T-helper 1 cell treated with Interleukin-12 subunit alpha and Interleukin-12 subunit beta and Interleukin-4 antibody, amounts not matched to agents 30 μg/mL and 1 μg/mL, for 36 hours (primary cell): ENCODE results near the gene CD180.
"Not testable (repeated sequence)": the region's sequence is repeated elsewhere in the genome, so short reads cannot be mapped to it uniquely, and the experiment has no call there.

ENCODE experiments used
- H3K27ac Mint-ChIP-seq: one replicate; pipeline ENCODE4 v1.8.0; 2021; ENCODE audit warnings: mild to moderate bottlenecking, mixed read lengths
- H3K27me3 Mint-ChIP-seq: one replicate; pipeline ENCODE4 v1.8.0; 2021; ENCODE audit warnings: low read depth, mixed read lengths
- H3K36me3 Mint-ChIP-seq: one replicate; pipeline ENCODE4 v1.8.0; 2021; ENCODE audit warnings: low read depth, mixed read lengths
- H3K4me1 Mint-ChIP-seq: one replicate; pipeline ENCODE4 v1.8.0; 2021; ENCODE audit warnings: low read depth, mixed read lengths
- H3K4me3 Mint-ChIP-seq: one replicate; pipeline ENCODE4 v1.8.0; 2021; ENCODE audit warnings: mild to moderate bottlenecking, moderate library complexity, mixed read lengths
- H3K9me3 Mint-ChIP-seq: one replicate; pipeline ENCODE4 v1.8.0; 2021; ENCODE audit warnings: mixed read lengths

CD180 gene

GRCh38 chr5:67189079-67189354, 7.6 kb downstream of the CD180 start:
- Mint-ChIP-seq H3K4me3 (no peak overlapping the region), H3K27ac (peak overlapping the region; percentile 89), H3K4me1 (peaks cover 49% of the 10 kb centered on the region), H3K36me3 (peaks cover 24% of the 10 kb centered on the region), H3K9me3 (peaks cover 10% of the 10 kb centered on the region), H3K27me3 (no peaks in the 10 kb centered on the region)

- peaks cover 47% of the 10 kb centered on the region for H3K4me1 Mint-ChIP-seq
- H3K27me3 Mint-ChIP-seq: no peaks in the 10 kb centered on the region
- peak overlapping the region; percentile 89 for H3K27ac Mint-ChIP-seq
- peaks cover 10% of the 10 kb centered on the region for H3K9me3 Mint-ChIP-seq
- peaks cover 24% of the 10 kb centered on the region for H3K36me3 Mint-ChIP-seq
- peak overlapping the region; percentile 18 for H3K4me3 Mint-ChIP-seq
Measured at GRCh38 chr5:67188274-67189078, 8.1 kb downstream of the CD180 start.

- Mint-ChIP-seq H3K27me3 (no peaks in the 10 kb centered on the region), H3K9me3 (peaks cover 1% of the 10 kb centered on the region), H3K36me3 (peaks cover 23% of the 10 kb centered on the region), H3K27ac (peak overlapping the region; percentile 61), H3K4me3 (peak overlapping the region; percentile 14), H3K4me1 (peaks cover 57% of the 10 kb centered on the region)
Measured at GRCh38 chr5:67187006-67187715, 9.4 kb downstream of the CD180 start.

- peaks cover 19% of the 10 kb centered on the region for H3K36me3 Mint-ChIP-seq
- no peak overlapping the region for H3K4me3 Mint-ChIP-seq
- no peak overlapping the region for H3K27ac Mint-ChIP-seq
- H3K4me1 Mint-ChIP-seq: peaks cover 62% of the 10 kb centered on the region
- peaks cover 6% of the 10 kb centered on the region for H3K9me3 Mint-ChIP-seq
- no peaks in the 10 kb centered on the region for H3K27me3 Mint-ChIP-seq
Measured at GRCh38 chr5:67183859-67184258, 12.7 kb downstream of the CD180 start.

- H3K4me3 Mint-ChIP-seq: peak overlapping the region; percentile 44
- peaks cover 17% of the 10 kb centered on the region for H3K9me3 Mint-ChIP-seq
- peak overlapping the region; percentile 89 for H3K27ac Mint-ChIP-seq
- peaks cover 58% of the 10 kb centered on the region for H3K4me1 Mint-ChIP-seq
- no peaks in the 10 kb centered on the region for H3K27me3 Mint-ChIP-seq
- H3K36me3 Mint-ChIP-seq: peaks cover 25% of the 10 kb centered on the region
Measured at GRCh38 chr5:67182301-67182790, 14.3 kb downstream of the CD180 start.

GRCh38 chr5:67181648-67182221, 14.9 kb downstream of the CD180 start:
- H3K4me1 Mint-ChIP-seq: peaks cover 58% of the 10 kb centered on the region
- H3K9me3 Mint-ChIP-seq: peaks cover 23% of the 10 kb centered on the region
- peak overlapping the region; percentile 89 for H3K27ac Mint-ChIP-seq
- peaks cover 31% of the 10 kb centered on the region for H3K36me3 Mint-ChIP-seq
- no peaks in the 10 kb centered on the region for H3K27me3 Mint-ChIP-seq
- H3K4me3 Mint-ChIP-seq: peak overlapping the region; percentile 17

- no peaks in the 10 kb centered on the region for H3K27me3 Mint-ChIP-seq
- H3K9me3 Mint-ChIP-seq: peaks cover 42% of the 10 kb centered on the region
- peak overlapping the region; percentile 64 for H3K27ac Mint-ChIP-seq
- H3K4me1 Mint-ChIP-seq: peaks cover 49% of the 10 kb centered on the region
- H3K36me3 Mint-ChIP-seq: peaks cover 45% of the 10 kb centered on the region
- peak overlapping the region; percentile 30 for H3K4me3 Mint-ChIP-seq
Measured at GRCh38 chr5:67179697-67180361, 16.8 kb downstream of the CD180 start.

- no peak overlapping the region for H3K27ac Mint-ChIP-seq
- no peaks in the 10 kb centered on the region for H3K27me3 Mint-ChIP-seq
- peaks cover 45% of the 10 kb centered on the region for H3K36me3 Mint-ChIP-seq
- H3K4me3 Mint-ChIP-seq: no peak overlapping the region
- H3K9me3 Mint-ChIP-seq: peaks cover 45% of the 10 kb centered on the region
- H3K4me1 Mint-ChIP-seq: peaks cover 49% of the 10 kb centered on the region
Measured at GRCh38 chr5:67178966-67179365, 17.6 kb downstream of the CD180 start.

GRCh38 chr5:67178085-67178484, 18.5 kb downstream of the CD180 start:
- no peaks in the 10 kb centered on the region for H3K27me3 Mint-ChIP-seq
- peaks cover 46% of the 10 kb centered on the region for H3K4me1 Mint-ChIP-seq
- H3K4me3 Mint-ChIP-seq: no peak overlapping the region
- H3K9me3 Mint-ChIP-seq: peaks cover 45% of the 10 kb centered on the region
- H3K27ac Mint-ChIP-seq: peak overlapping the region; percentile 29
- H3K36me3 Mint-ChIP-seq: peaks cover 48% of the 10 kb centered on the region

GRCh38 chr5:67176936-67177335, 19.7 kb downstream of the CD180 start:
- Mint-ChIP-seq H3K4me1 (peaks cover 36% of the 10 kb centered on the region), H3K9me3 (peaks cover 45% of the 10 kb centered on the region), H3K27ac (peak overlapping the region; percentile 42), H3K4me3 (no peak overlapping the region), H3K36me3 (peaks cover 44% of the 10 kb centered on the region), H3K27me3 (no peaks in the 10 kb centered on the region)

- Mint-ChIP-seq H3K27me3 (no peaks in the 10 kb centered on the region), H3K9me3 (peaks cover 40% of the 10 kb centered on the region), H3K4me1 (peaks cover 15% of the 10 kb centered on the region), H3K4me3 (no peak overlapping the region), H3K27ac (no peak overlapping the region), H3K36me3 (peaks cover 37% of the 10 kb centered on the region)
Measured at GRCh38 chr5:67173959-67174358, 22.6 kb downstream of the CD180 start.

- Mint-ChIP-seq H3K36me3 (peaks cover 36% of the 10 kb centered on the region), H3K4me1 (peaks cover 17% of the 10 kb centered on the region), H3K9me3 (peaks cover 35% of the 10 kb centered on the region)
- H3K27me3 Mint-ChIP-seq, H3K4me3 Mint-ChIP-seq, H3K27ac Mint-ChIP-seq: not testable (repeated sequence)
Measured at GRCh38 chr5:67173351-67173750, 23.2 kb downstream of the CD180 start.

GRCh38 chr5:67170767-67171166, 25.8 kb downstream of the CD180 start:
- Mint-ChIP-seq H3K27me3 (no peaks in the 10 kb centered on the region), H3K27ac (no peak overlapping the region), H3K9me3 (peaks cover 12% of the 10 kb centered on the region), H3K36me3 (peaks cover 30% of the 10 kb centered on the region), H3K4me3 (no peak overlapping the region), H3K4me1 (peaks cover 24% of the 10 kb centered on the region)

GRCh38 chr5:67168069-67168468, 28.5 kb downstream of the CD180 start:
- Mint-ChIP-seq H3K4me3 (peak overlapping the region; percentile 89), H3K36me3 (peaks cover 45% of the 10 kb centered on the region), H3K27me3 (no peaks in the 10 kb centered on the region), H3K9me3 (no peaks in the 10 kb centered on the region), H3K27ac (peak overlapping the region; percentile 100), H3K4me1 (peaks cover 31% of the 10 kb centered on the region)
